ENCODE measurements around the gene RNF223.
"Not testable (repeated sequence)": the region's sequence is repeated elsewhere in the genome, so short reads cannot be mapped to it uniquely, and the experiment has no call there.

Gene RNF223

GRCh38 chr1:1106510-1107221 is 32.6 kb upstream of the RNF223 start:
- H4K20me1 ChIP-seq (ENCODE audit: insufficient read depth, low read length), result no peaks in the 10 kb centered on the region

GRCh38 chr1:1104152-1104551 is 30.0 kb upstream of the RNF223 start:
- H3K36me3 ChIP-seq (ENCODE audit: insufficient read depth, low read length); H3K27me3 ChIP-seq (ENCODE audit: insufficient read depth, low read length): not testable (repeated sequence)

More at GRCh38 chr1:1106510-1107221, 32.6 kb upstream of the RNF223 start:
- H2AFZ ChIP-seq (ENCODE audit: low read length), result no peak overlapping the region
- H3K9me3 ChIP-seq (ENCODE audit: low read length), result no peaks in the 10 kb centered on the region
- no peaks in the 10 kb centered on the region for H3K27me3 ChIP-seq (ENCODE audit: insufficient read depth, low read length)
- no peak overlapping the region for H3K4me2 ChIP-seq (ENCODE audit: low read length)
- no peak for TF ChIP-seq CTCF (IDR thresholded peaks at IDR 0.05; ENCODE audit: low read length)
- no peak overlapping the region for H3K9ac ChIP-seq (ENCODE audit: low read length)
- no peak overlapping the region for H3K27ac ChIP-seq (ENCODE audit: low read depth, low read length, poor library complexity, severe bottlenecking)
- no peaks in the 10 kb centered on the region for H3K9me2 ChIP-seq (ENCODE audit: low read depth, low read length)
- no peaks in the 10 kb centered on the region for H3F3A ChIP-seq (ENCODE audit: insufficient read depth, low read length)
- H3K79me2 ChIP-seq (ENCODE audit: insufficient read depth, low read length), result no peaks in the 10 kb centered on the region
- no peaks in the 10 kb centered on the region for H3K4me1 ChIP-seq (ENCODE audit: insufficient read depth, low read length, severe bottlenecking)
- no peak overlapping the region for H3K4me3 ChIP-seq (ENCODE audit: low read depth, low read length, poor library complexity, severe bottlenecking)
- peaks cover 3% of the 10 kb centered on the region for H3K36me3 ChIP-seq (ENCODE audit: insufficient read depth, low read length)

GRCh38 chr1:1101503-1101902 is 27.4 kb upstream of the RNF223 start:
- no peak for TF ChIP-seq EZH2 (IDR thresholded peaks at IDR 0.05; ENCODE audit: borderline replicate concordance, low read length)
- no peak for TF ChIP-seq CTCF (IDR thresholded peaks at IDR 0.05; ENCODE audit: low read length)
- no peak overlapping the region for H3K27ac ChIP-seq (ENCODE audit: low read depth, low read length, poor library complexity, severe bottlenecking)
- no peaks in the 10 kb centered on the region for H3K79me2 ChIP-seq (ENCODE audit: insufficient read depth, low read length)
- H3K4me2 ChIP-seq (ENCODE audit: low read length), result no peak overlapping the region
- H3K9ac ChIP-seq (ENCODE audit: low read length), result no peak overlapping the region
- H3K27me3 ChIP-seq (ENCODE audit: insufficient read depth, low read length), result no peaks in the 10 kb centered on the region
- no peaks in the 10 kb centered on the region for H3K4me1 ChIP-seq (ENCODE audit: insufficient read depth, low read length, severe bottlenecking)
- no peaks in the 10 kb centered on the region for H4K20me1 ChIP-seq (ENCODE audit: insufficient read depth, low read length)
- no peaks in the 10 kb centered on the region; the same call in 1 of the 2 replicates for H3K36me3 ChIP-seq (ENCODE audit: insufficient read depth, low read length)
- no peaks in the 10 kb centered on the region for H3K9me2 ChIP-seq (ENCODE audit: low read depth, low read length)
- H3F3A ChIP-seq (ENCODE audit: insufficient read depth, low read length), result no peaks in the 10 kb centered on the region
- no peak overlapping the region for H2AFZ ChIP-seq (ENCODE audit: low read length)
- H3K9me3 ChIP-seq (ENCODE audit: low read length), result peaks cover 4% of the 10 kb centered on the region
- no peak overlapping the region for H3K4me3 ChIP-seq (ENCODE audit: low read depth, low read length, poor library complexity, severe bottlenecking)

More at GRCh38 chr1:1104152-1104551, 30.0 kb upstream of the RNF223 start:
- not testable (repeated sequence) for H3K27ac ChIP-seq (ENCODE audit: low read depth, low read length, poor library complexity, severe bottlenecking); H4K20me1 ChIP-seq (ENCODE audit: insufficient read depth, low read length); H3K9me3 ChIP-seq (ENCODE audit: low read length); H2AFZ ChIP-seq (ENCODE audit: low read length); H3K4me3 ChIP-seq (ENCODE audit: low read depth, low read length, poor library complexity, severe bottlenecking); H3K79me2 ChIP-seq (ENCODE audit: insufficient read depth, low read length); H3K9me2 ChIP-seq (ENCODE audit: low read depth, low read length); H3F3A ChIP-seq (ENCODE audit: insufficient read depth, low read length); H3K4me1 ChIP-seq (ENCODE audit: insufficient read depth, low read length, severe bottlenecking); H3K4me2 ChIP-seq (ENCODE audit: low read length); H3K9ac ChIP-seq (ENCODE audit: low read length)

- Histone ChIP-seq H3K4me3 (ENCODE audit: low read depth, low read length, poor library complexity, severe bottlenecking) (no peak overlapping the region), H3K27me3 (ENCODE audit: insufficient read depth, low read length) (no peaks in the 10 kb centered on the region), H3K36me3 (ENCODE audit: insufficient read depth, low read length) (no peaks in the 10 kb centered on the region; the same call in 1 of the 2 replicates), H2AFZ (ENCODE audit: low read length) (no peak overlapping the region), H3K79me2 (ENCODE audit: insufficient read depth, low read length) (no peaks in the 10 kb centered on the region), H3F3A (ENCODE audit: insufficient read depth, low read length) (no peaks in the 10 kb centered on the region), H3K9ac (ENCODE audit: low read length) (no peak overlapping the region), H3K4me1 (ENCODE audit: insufficient read depth, low read length, severe bottlenecking) (no peaks in the 10 kb centered on the region), H3K9me3 (ENCODE audit: low read length) (peaks cover 4% of the 10 kb centered on the region), H3K4me2 (ENCODE audit: low read length) (no peak overlapping the region), H4K20me1 (ENCODE audit: insufficient read depth, low read length) (no peaks in the 10 kb centered on the region), H3K9me2 (ENCODE audit: low read depth, low read length) (no peaks in the 10 kb centered on the region), H3K27ac (ENCODE audit: low read depth, low read length, poor library complexity, severe bottlenecking) (no peak overlapping the region)
- no peak for TF ChIP-seq EZH2 (IDR thresholded peaks at IDR 0.05; ENCODE audit: borderline replicate concordance, low read length)
- no peak for TF ChIP-seq CTCF (IDR thresholded peaks at IDR 0.05; ENCODE audit: low read length)
Observed at GRCh38 chr1:1100296-1100695, 26.2 kb upstream of the RNF223 start.

All from OCI-LY1 (cell line).